ENCODE data around the gene SDF4. TPM values are rescaled to one million over a fixed set of nuclear protein-coding genes. Genes with fewer than 3 reads are reported as not detected.
A peak's percentile ranks its signal among the peaks of the same experiment; 100 is the strongest.

SDF4 gene
- total and polyA plus RNA-seq, 2 of the 13 experiments (the other 11 are each of a cell fraction or from before 2014, with no cell fraction given), result 80.8 to 107 TPM

DNA sequence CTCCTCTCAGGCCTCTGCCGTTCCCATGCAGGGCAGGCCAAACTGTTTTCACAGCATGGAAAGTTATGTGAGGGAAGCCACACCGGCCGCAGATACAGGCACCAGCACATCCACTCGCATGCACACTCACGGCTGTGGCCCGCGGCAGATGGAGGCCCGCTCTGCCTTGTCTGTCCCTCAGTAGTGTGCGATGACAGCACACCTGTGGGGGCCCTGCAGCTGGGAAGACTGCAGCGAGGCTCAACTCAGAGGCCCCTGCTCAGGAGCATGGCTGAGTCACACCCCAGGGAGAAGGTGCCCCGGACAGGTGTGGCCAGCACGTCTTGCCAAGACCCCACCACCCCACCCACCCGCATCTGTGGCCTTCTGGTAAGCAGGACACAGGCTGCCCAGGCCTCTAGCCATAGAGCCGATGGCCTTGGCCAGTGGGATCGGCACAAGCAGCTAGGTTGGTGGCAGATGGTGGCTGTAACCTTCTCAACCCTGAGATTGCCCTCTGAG lies 43.2 kb upstream of the SDF4 start:
- POLR2A ChIA-PET, result interaction anchor here (0.6 to 2.2 kb wide), 3 partner anchors 30 to 296 kb away, joined by 5 to 11 read pairs (median 11); no protein-coding TSS in a partner anchor
- Histone ChIP-seq H3K36me3 (replicated peaks in 1 of 2; ENCODE audit: control insufficient read depth in 1 of 2, insufficient read depth in 2 of 2, low read length in 2 of 2) (peaks cover 4 to 5% of the 10 kb centered on the region in 2 experiments; a peak in 1 of 5 replicates), H3K4me3 (replicated peaks in 1 of 3; ENCODE audit: insufficient read depth in 1 of 3, low read depth in 2 of 3, low read length in 3 of 3) (peak overlapping the region; percentile 59 to 79 (median 70); a peak in 3 of 6 replicates), H3K79me2 (ENCODE audit: insufficient read depth, low read length) (peaks cover 33% of the 10 kb centered on the region), H3K9me3 (ENCODE audit: low read length) (no peaks in the 10 kb centered on the region), H3K4me2 (ENCODE audit: low read depth, low read length) (peak overlapping the region; percentile 79), H2AFZ (ENCODE audit: low read length) (no peak overlapping the region), H3K9ac (ENCODE audit: insufficient read depth, low read depth, low read length) (peak overlapping the region; percentile 81; the same call in 1 of the 2 replicates), H3K4me1 (ENCODE audit: insufficient read depth, low read length) (peaks cover 59% of the 10 kb centered on the region), H4K20me1 (ENCODE audit: insufficient read depth, low read length) (peaks cover 21% of the 10 kb centered on the region; the same call in 1 of the 2 replicates), H3K27ac (ENCODE audit: extremely low read length, insufficient read depth, low read length) (peak overlapping the region; percentile 64), H3K27me3 (ENCODE audit: control insufficient read depth in 1 of 2, insufficient read depth in 2 of 2, low read length in 2 of 2) (no peaks in the 10 kb centered on the region; a peak in 1 of 5 replicates)
- FAIRE-seq (no peak), DNase-seq (ENCODE audit: low spot score) (no peak), ATAC-seq (no peak; the same call in 2 of the 3 replicates)
- in situ Hi-C loops (cut with HindIII; ENCODE audit: extremely low pct_ligation_motif_present, low pct_unique_long_range_greater_than_20kb), result no loop called here
- WGBS (ENCODE audit: low lambda C conversion rate), result 73% methylated on average over 8 of the region's 15 CpGs
- CTCF ChIA-PET (ENCODE audit: low intra/inter-chr PET ratio, low total read pairs), result no interaction called here
- intact Hi-C loops (cut with micrococcal nuclease; ENCODE audit: unreplicated experiment), result no loop called here
- peak; percentile 41; the same call in 1 of the 2 replicates for TF ChIP-seq ZBTB38 (CRISPR knock-in tag; IDR thresholded peaks at IDR 0.05)
- TF ChIP-seq MED1 (CRISPR knock-in tag; IDR thresholded peaks at IDR 0.05), result no peak
- no peak for TF ChIP-seq ZNF101 (CRISPR knock-in tag; IDR thresholded peaks at IDR 0.05; ENCODE audit: borderline replicate concordance, low read depth)
- TF ChIP-seq, protein P1, sequence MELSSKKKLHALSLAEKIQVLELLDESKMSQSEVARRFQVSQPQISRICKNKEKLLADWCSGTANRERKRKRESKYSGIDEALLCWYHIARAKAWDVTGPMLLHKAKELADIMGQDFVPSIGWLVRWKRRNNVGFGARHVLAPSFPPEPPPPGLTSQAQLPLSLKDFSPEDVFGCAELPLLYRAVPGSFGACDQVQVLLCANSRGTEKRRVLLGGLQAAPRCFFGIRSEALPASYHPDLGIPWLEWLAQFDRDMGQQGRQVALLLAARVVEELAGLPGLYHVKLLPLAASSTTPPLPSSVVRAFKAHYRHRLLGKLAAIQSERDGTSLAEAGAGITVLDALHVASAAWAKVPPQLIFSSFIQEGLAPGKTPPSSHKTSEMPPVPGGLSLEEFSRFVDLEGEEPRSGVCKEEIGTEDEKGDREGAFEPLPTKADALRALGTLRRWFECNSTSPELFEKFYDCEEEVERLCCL (CRISPR knock-in tag; IDR thresholded peaks at IDR 0.05; ENCODE audit: borderline replicate concordance), result no peak
- no peak for TF ChIP-seq FOXA3 (CRISPR knock-in tag; IDR thresholded peaks at IDR 0.05)
- TF ChIP-seq, protein P2, sequence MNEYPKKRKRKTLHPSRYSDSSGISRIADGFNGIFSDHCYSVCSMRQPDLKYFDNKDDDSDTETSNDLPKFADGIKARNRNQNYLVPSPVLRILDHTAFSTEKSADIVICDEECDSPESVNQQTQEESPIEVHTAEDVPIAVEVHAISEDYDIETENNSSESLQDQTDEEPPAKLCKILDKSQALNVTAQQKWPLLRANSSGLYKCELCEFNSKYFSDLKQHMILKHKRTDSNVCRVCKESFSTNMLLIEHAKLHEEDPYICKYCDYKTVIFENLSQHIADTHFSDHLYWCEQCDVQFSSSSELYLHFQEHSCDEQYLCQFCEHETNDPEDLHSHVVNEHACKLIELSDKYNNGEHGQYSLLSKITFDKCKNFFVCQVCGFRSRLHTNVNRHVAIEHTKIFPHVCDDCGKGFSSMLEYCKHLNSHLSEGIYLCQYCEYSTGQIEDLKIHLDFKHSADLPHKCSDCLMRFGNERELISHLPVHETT (CRISPR knock-in tag; conservative IDR thresholded peaks at IDR 0.05), result no peak
- TF ChIP-seq, protein P3, sequence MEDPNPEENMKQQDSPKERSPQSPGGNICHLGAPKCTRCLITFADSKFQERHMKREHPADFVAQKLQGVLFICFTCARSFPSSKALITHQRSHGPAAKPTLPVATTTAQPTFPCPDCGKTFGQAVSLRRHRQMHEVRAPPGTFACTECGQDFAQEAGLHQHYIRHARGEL (CRISPR knock-in tag; IDR thresholded peaks at IDR 0.05), result no peak
- TF ChIP-seq, protein P4, sequence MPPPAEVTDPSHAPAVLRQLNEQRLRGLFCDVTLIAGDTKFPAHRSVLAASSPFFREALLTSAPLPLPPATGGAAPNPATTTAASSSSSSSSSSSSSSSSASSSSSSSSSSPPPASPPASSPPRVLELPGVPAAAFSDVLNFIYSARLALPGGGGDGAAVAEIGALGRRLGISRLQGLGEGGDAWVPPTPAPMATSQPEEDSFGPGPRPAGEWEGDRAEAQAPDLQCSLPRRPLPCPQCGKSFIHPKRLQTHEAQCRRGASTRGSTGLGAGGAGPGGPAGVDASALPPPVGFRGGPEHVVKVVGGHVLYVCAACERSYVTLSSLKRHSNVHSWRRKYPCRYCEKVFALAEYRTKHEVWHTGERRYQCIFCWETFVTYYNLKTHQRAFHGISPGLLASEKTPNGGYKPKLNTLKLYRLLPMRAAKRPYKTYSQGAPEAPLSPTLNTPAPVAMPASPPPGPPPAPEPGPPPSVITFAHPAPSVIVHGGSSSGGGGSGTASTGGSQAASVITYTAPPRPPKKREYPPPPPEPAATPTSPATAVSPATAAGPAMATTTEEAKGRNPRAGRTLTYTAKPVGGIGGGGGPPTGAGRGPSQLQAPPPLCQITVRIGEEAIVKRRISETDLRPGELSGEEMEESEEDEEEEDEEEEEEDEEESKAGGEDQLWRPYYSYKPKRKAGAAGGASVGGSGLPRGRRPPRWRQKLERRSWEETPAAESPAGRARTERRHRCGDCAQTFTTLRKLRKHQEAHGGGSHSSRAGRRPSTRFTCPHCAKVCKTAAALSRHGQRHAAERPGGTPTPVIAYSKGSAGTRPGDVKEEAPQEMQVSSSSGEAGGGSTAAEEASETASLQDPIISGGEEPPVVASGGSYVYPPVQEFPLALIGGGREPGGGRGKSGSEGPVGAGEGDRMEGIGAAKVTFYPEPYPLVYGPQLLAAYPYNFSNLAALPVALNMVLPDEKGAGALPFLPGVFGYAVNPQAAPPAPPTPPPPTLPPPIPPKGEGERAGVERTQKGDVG (CRISPR knock-in tag; IDR thresholded peaks at IDR 0.05; ENCODE audit: borderline replicate concordance), result 0 out of 2 replicates have a peak, but pooled peaks have one; percentile 30
- TF ChIP-seq RBM39 (IDR thresholded peaks at IDR 0.05; ENCODE audit: low read depth, low read length, poor library complexity, severe bottlenecking), result peak; percentile 2
- TF ChIP-seq, protein P5, sequence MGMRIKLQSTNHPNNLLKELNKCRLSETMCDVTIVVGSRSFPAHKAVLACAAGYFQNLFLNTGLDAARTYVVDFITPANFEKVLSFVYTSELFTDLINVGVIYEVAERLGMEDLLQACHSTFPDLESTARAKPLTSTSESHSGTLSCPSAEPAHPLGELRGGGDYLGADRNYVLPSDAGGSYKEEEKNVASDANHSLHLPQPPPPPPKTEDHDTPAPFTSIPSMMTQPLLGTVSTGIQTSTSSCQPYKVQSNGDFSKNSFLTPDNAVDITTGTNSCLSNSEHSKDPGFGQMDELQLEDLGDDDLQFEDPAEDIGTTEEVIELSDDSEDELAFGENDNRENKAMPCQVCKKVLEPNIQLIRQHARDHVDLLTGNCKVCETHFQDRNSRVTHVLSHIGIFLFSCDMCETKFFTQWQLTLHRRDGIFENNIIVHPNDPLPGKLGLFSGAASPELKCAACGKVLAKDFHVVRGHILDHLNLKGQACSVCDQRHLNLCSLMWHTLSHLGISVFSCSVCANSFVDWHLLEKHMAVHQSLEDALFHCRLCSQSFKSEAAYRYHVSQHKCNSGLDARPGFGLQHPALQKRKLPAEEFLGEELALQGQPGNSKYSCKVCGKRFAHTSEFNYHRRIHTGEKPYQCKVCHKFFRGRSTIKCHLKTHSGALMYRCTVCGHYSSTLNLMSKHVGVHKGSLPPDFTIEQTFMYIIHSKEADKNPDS (CRISPR knock-in tag; IDR thresholded peaks at IDR 0.05), result peak; percentile 63; the same call in 1 of the 2 replicates
- TF ChIP-seq CBFB (CRISPR knock-in tag; IDR thresholded peaks at IDR 0.05), result no peak
- no peak for TF ChIP-seq HNRNPK (IDR thresholded peaks at IDR 0.05; ENCODE audit: low read depth, low read length, poor library complexity, severe bottlenecking)
- TF ChIP-seq ZNF7 (CRISPR knock-in tag; IDR thresholded peaks at IDR 0.05), result no peak
- no TSS peak for BruUV-seq (replicated peaks)
